Immature natural killer cell (primary cell): Measurements from ENCODE around the gene ARL6IP5. TPM values are rescaled to one million over a fixed set of nuclear protein-coding genes. Genes with fewer than 3 reads are reported as not detected.
A peak's percentile ranks its signal among the peaks of the same experiment; 100 is the strongest.

Experiments used
- DNase-seq, 3 donors: peaks; one replicate each; pipeline ENCODE4 v3.0.0; 2022; ENCODE audit warnings: mixed read lengths in 1 of 3
- H3K27ac Mint-ChIP-seq, 6 donors: one replicate each; pipeline ENCODE4 v1.8.0; 2020; ENCODE audit warnings: mixed read lengths in 6 of 6, mild to moderate bottlenecking in 5 of 6, inconsistent platforms in 4 of 6, moderate library complexity in 3 of 6
- H3K27me3 Mint-ChIP-seq, 3 donors: one replicate each; pipeline ENCODE4 v1.8.0; 2020 to 2021; ENCODE audit warnings: low read depth in 3 of 3, mild to moderate bottlenecking in 3 of 3, mixed read lengths in 3 of 3, moderate library complexity in 3 of 3, inconsistent platforms in 1 of 3
- H3K36me3 Mint-ChIP-seq, 3 donors: one replicate each; pipeline ENCODE4 v1.8.0; 2020; ENCODE audit warnings: mixed read lengths in 3 of 3, inconsistent platforms in 2 of 3, mild to moderate bottlenecking in 2 of 3
- H3K4me1 Mint-ChIP-seq, 2 donors: one replicate each; pipeline ENCODE4 v1.8.0; 2020; ENCODE audit warnings: inconsistent platforms in 2 of 2, mild to moderate bottlenecking in 2 of 2, mixed read lengths in 2 of 2, moderate library complexity in 1 of 2
- H3K4me3 Mint-ChIP-seq, 5 donors: one replicate each; pipeline ENCODE4 v1.8.0; 2020; ENCODE audit warnings: mild to moderate bottlenecking in 5 of 5, mixed read lengths in 5 of 5, inconsistent platforms in 3 of 5, moderate library complexity in 3 of 5
- H3K9me3 Mint-ChIP-seq, 6 donors: one replicate each; pipeline ENCODE4 v1.8.0; 2020; ENCODE audit warnings: mild to moderate bottlenecking in 6 of 6, mixed read lengths in 6 of 6, inconsistent platforms in 4 of 6, moderate library complexity in 3 of 6
- polyA plus RNA-seq, 3 donors: library from polyadenylated mRNA; unstranded; fragments of 300-500 nt; fragmentation: Illumina TruSeq; gene quantifications; one replicate each; pipeline ENCODE4 v1.2.3, GENCODE V29; 2021

Gene ARL6IP5
- polyA plus RNA-seq, 3 donors from 2014 or later = 423 to 653 (median 503) TPM

GRCh38 chr3:69113536-69113935, 28.8 kb downstream of the ARL6IP5 start:
- no peak overlapping the region for H3K27ac Mint-ChIP-seq

GRCh38 chr3:69115731-69116130, 31.0 kb downstream of the ARL6IP5 start:
- Mint-ChIP-seq H3K27me3 (peaks cover 0 to 3% (median under 1%) of the 10 kb centered on the region in 3 donors), H3K4me3 (no peak overlapping the region)

More at GRCh38 chr3:69113536-69113935, 28.8 kb downstream of the ARL6IP5 start:
- DNase-seq = no peak
- Mint-ChIP-seq H3K4me3 (no peak overlapping the region), H3K4me1 (no peaks in the 10 kb centered on the region), H3K9me3 (no peaks in the 10 kb centered on the region), H3K36me3 (no peaks in the 10 kb centered on the region), H3K27me3 (no peaks in the 10 kb centered on the region)

GRCh38 chr3:69116162-69116561, 31.4 kb downstream of the ARL6IP5 start:
- Mint-ChIP-seq H3K9me3 (no peaks in the 10 kb centered on the region), H3K4me3 (no peak overlapping the region)

More at GRCh38 chr3:69115731-69116130, 31.0 kb downstream of the ARL6IP5 start:
- peaks cover 0 to under 1% of the 10 kb centered on the region in 2 donors for H3K4me1 Mint-ChIP-seq
- no peaks in the 10 kb centered on the region for H3K36me3 Mint-ChIP-seq
- no peak for DNase-seq
- no peak overlapping the region for H3K27ac Mint-ChIP-seq
- H3K9me3 Mint-ChIP-seq = no peaks in the 10 kb centered on the region

GRCh38 chr3:69116897-69117296, 32.2 kb downstream of the ARL6IP5 start:
- Mint-ChIP-seq H3K27me3 (peaks cover 0 to 3% (median 2%) of the 10 kb centered on the region in 3 donors), H3K4me1 (peaks cover 0 to 5% of the 10 kb centered on the region in 2 donors), H3K4me3 (no peak overlapping the region), H3K27ac (no peak overlapping the region), H3K9me3 (no peaks in the 10 kb centered on the region), H3K36me3 (no peaks in the 10 kb centered on the region)
- DNase-seq = no peak

More at GRCh38 chr3:69116162-69116561, 31.4 kb downstream of the ARL6IP5 start:
- peaks cover 0 to 3% (median 2%) of the 10 kb centered on the region in 3 donors for H3K27me3 Mint-ChIP-seq
- H3K4me1 Mint-ChIP-seq = peaks cover 0 to 5% of the 10 kb centered on the region in 2 donors
- no peak for DNase-seq
- no peaks in the 10 kb centered on the region for H3K36me3 Mint-ChIP-seq
- no peak overlapping the region for H3K27ac Mint-ChIP-seq

- Mint-ChIP-seq H3K4me3 (no peak overlapping the region), H3K27me3 (peaks cover 0 to 3% (median 2%) of the 10 kb centered on the region in 3 donors), H3K9me3 (no peaks in the 10 kb centered on the region), H3K27ac (no peak overlapping the region), H3K4me1 (peaks cover 0 to 5% of the 10 kb centered on the region in 2 donors), H3K36me3 (no peaks in the 10 kb centered on the region)
- no peak for DNase-seq
These were observed 33.8 kb downstream of the ARL6IP5 start for GRCh38 chr3:69118555-69118954.

GRCh38 chr3:69119138-69119537, 34.4 kb downstream of the ARL6IP5 start:
- H3K4me3 Mint-ChIP-seq = no peak overlapping the region
- DNase-seq = no peak
- no peaks in the 10 kb centered on the region for H3K9me3 Mint-ChIP-seq
- no peaks in the 10 kb centered on the region for H3K36me3 Mint-ChIP-seq
- peaks cover 0 to 5% of the 10 kb centered on the region in 2 donors for H3K4me1 Mint-ChIP-seq
- no peak overlapping the region for H3K27ac Mint-ChIP-seq
- peaks cover 0 to 3% (median 2%) of the 10 kb centered on the region in 3 donors for H3K27me3 Mint-ChIP-seq

- Mint-ChIP-seq H3K4me3 (no peak overlapping the region), H3K27me3 (peaks cover 0 to 4% (median 2%) of the 10 kb centered on the region in 3 donors), H3K27ac (peak overlapping the region in 1 of 6 donors; percentile 62), H3K4me1 (peaks cover 0 to 5% of the 10 kb centered on the region in 2 donors), H3K9me3 (no peaks in the 10 kb centered on the region), H3K36me3 (no peaks in the 10 kb centered on the region)
- no peak for DNase-seq
These were observed 34.9 kb downstream of the ARL6IP5 start for GRCh38 chr3:69119681-69120080.

GRCh38 chr3:69120879-69121464, 36.2 kb downstream of the ARL6IP5 start:
- Mint-ChIP-seq H3K4me1 (peaks cover 0 to 5% of the 10 kb centered on the region in 2 donors), H3K27me3 (peaks cover 0 to 5% (median 2%) of the 10 kb centered on the region in 3 donors), H3K4me3 (no peak overlapping the region), H3K27ac (no peak overlapping the region), H3K36me3 (no peaks in the 10 kb centered on the region), H3K9me3 (no peaks in the 10 kb centered on the region)
- peak; percentile 65 to 75 (median 68) for DNase-seq

GRCh38 chr3:69121513-69121912, 36.8 kb downstream of the ARL6IP5 start:
- Mint-ChIP-seq H3K9me3 (no peaks in the 10 kb centered on the region), H3K36me3 (no peaks in the 10 kb centered on the region), H3K4me1 (peaks cover 0 to 5% of the 10 kb centered on the region in 2 donors), H3K4me3 (no peak overlapping the region), H3K27ac (no peak overlapping the region), H3K27me3 (peaks cover 0 to 5% (median 2%) of the 10 kb centered on the region in 3 donors)
- DNase-seq = no peak

- Mint-ChIP-seq H3K4me3 (no peak overlapping the region), H3K27me3 (peaks cover 0 to 5% (median 2%) of the 10 kb centered on the region in 3 donors), H3K36me3 (no peaks in the 10 kb centered on the region), H3K9me3 (no peaks in the 10 kb centered on the region), H3K4me1 (peaks cover 0 to 5% of the 10 kb centered on the region in 2 donors), H3K27ac (no peak overlapping the region)
- no peak for DNase-seq
These were observed 37.2 kb downstream of the ARL6IP5 start for GRCh38 chr3:69121950-69122349.

- Mint-ChIP-seq H3K9me3 (no peaks in the 10 kb centered on the region), H3K36me3 (no peaks in the 10 kb centered on the region), H3K4me1 (peaks cover 0 to 5% of the 10 kb centered on the region in 2 donors), H3K4me3 (no peak within 1 kb of the TSS), H3K27me3 (peaks cover 0 to 7% (median 2%) of the 10 kb centered on the region in 3 donors), H3K27ac (no peak within 1 kb of the TSS)
- no peak for DNase-seq
These were observed 37.7 kb downstream of the ARL6IP5 start, which contains the start of gene LMOD3 for GRCh38 chr3:69122403-69122802. Gene LMOD3 (minus strand): TSS chr3:69122595. CDS start chr3:69122386, 209 bp downstream.

- Mint-ChIP-seq H3K4me3 (no peak overlapping the region), H3K27ac (no peak overlapping the region), H3K4me1 (no peaks in the 10 kb centered on the region), H3K36me3 (no peaks in the 10 kb centered on the region), H3K27me3 (peaks cover 0 to 6% (median 4%) of the 10 kb centered on the region in 3 donors), H3K9me3 (no peaks in the 10 kb centered on the region)
- no peak for DNase-seq
These were observed 41.5 kb downstream of the ARL6IP5 start for GRCh38 chr3:69126216-69126615.

- Mint-ChIP-seq H3K4me1 (no peaks in the 10 kb centered on the region), H3K27me3 (peaks cover 0 to 7% (median 4%) of the 10 kb centered on the region in 3 donors), H3K36me3 (no peaks in the 10 kb centered on the region), H3K9me3 (no peaks in the 10 kb centered on the region), H3K4me3 (no peak overlapping the region), H3K27ac (no peak overlapping the region)
- DNase-seq = no peak
These were observed 42.3 kb downstream of the ARL6IP5 start for GRCh38 chr3:69126999-69127398.

- Mint-ChIP-seq H3K36me3 (no peaks in the 10 kb centered on the region), H3K4me3 (no peak overlapping the region), H3K9me3 (no peaks in the 10 kb centered on the region), H3K27ac (no peak overlapping the region), H3K4me1 (no peaks in the 10 kb centered on the region), H3K27me3 (peaks cover 0 to 8% (median 4%) of the 10 kb centered on the region in 3 donors)
- no peak for DNase-seq
These were observed 43.8 kb downstream of the ARL6IP5 start for GRCh38 chr3:69128509-69128908.

GRCh38 chr3:69129531-69129930, 44.8 kb downstream of the ARL6IP5 start:
- Mint-ChIP-seq H3K4me3 (no peak overlapping the region), H3K27me3 (peaks cover 0 to 8% (median 4%) of the 10 kb centered on the region in 3 donors), H3K9me3 (no peaks in the 10 kb centered on the region), H3K27ac (no peak overlapping the region), H3K4me1 (no peaks in the 10 kb centered on the region), H3K36me3 (no peaks in the 10 kb centered on the region)
- no peak for DNase-seq
